ENCODE measurements around the gene RBM28.

RBM28 gene

GRCh38 chr7:128351296-128352152 lies 7.8 kb upstream of the RBM28 start:
- no peak for DNase-seq (ENCODE audit: low read depth)
- no peak overlapping the region for H3K4me3 ChIP-seq (ENCODE audit: low read depth, low read length)
- TF ChIP-seq CTCF (IDR thresholded peaks at IDR 0.05; ENCODE audit: insufficient read depth, low read depth, low read length, missing control alignments) = no peak

- H3K4me3 ChIP-seq (ENCODE audit: low read depth, low read length) = no peak overlapping the region
- no peak for TF ChIP-seq CTCF (IDR thresholded peaks at IDR 0.05; ENCODE audit: insufficient read depth, low read depth, low read length, missing control alignments)
- DNase-seq (ENCODE audit: low read depth) = no peak
Measured at GRCh38 chr7:128350708-128351295, 7.1 kb upstream of the RBM28 start.

GRCh38 chr7:128349466-128349825 lies 5.7 kb upstream of the RBM28 start:
- TF ChIP-seq CTCF (IDR thresholded peaks at IDR 0.05; ENCODE audit: insufficient read depth, low read depth, low read length, missing control alignments) = no peak
- no peak overlapping the region for H3K4me3 ChIP-seq (ENCODE audit: low read depth, low read length)
- DNase-seq (ENCODE audit: low read depth) = no peak

- H3K4me3 ChIP-seq (ENCODE audit: low read depth, low read length) = no peak overlapping the region
- peak; percentile 59 for TF ChIP-seq CTCF (IDR thresholded peaks at IDR 0.05; ENCODE audit: insufficient read depth, low read depth, low read length, missing control alignments)
- peak; percentile 43 for DNase-seq (ENCODE audit: low read depth)
Measured at GRCh38 chr7:128347647-128348097, 4.0 kb upstream of the RBM28 start.

GRCh38 chr7:128344431-128344774 lies 695 bp upstream of the RBM28 start:
- no peak for DNase-seq (ENCODE audit: low read depth)
- no peak overlapping the region for H3K4me3 ChIP-seq (ENCODE audit: low read depth, low read length)
- no peak for TF ChIP-seq CTCF (IDR thresholded peaks at IDR 0.05; ENCODE audit: insufficient read depth, low read depth, low read length, missing control alignments)

GRCh38 chr7:128341733-128342132 lies 2.0 kb downstream of the RBM28 start:
- TF ChIP-seq CTCF (IDR thresholded peaks at IDR 0.05; ENCODE audit: insufficient read depth, low read depth, low read length, missing control alignments) = no peak
- H3K4me3 ChIP-seq (ENCODE audit: low read depth, low read length) = no peak overlapping the region
- no peak for DNase-seq (ENCODE audit: low read depth)

Data from GM12865 (cell line).